HG02970 (cell line): Measurements from ENCODE around the gene ADARB1.

Experiments
- ATAC-seq: cut with Tn5 transposase; IDR thresholded peaks from one replicate; pipeline ENCODE4 v1.9.1; 2021; ENCODE audit warnings: mild to moderate bottlenecking, moderate library complexity, moderate number of reproducible peaks; ENCODE audit not compliant: unreplicated experiment, low FRiP score

The ADARB1 gene

DNA sequence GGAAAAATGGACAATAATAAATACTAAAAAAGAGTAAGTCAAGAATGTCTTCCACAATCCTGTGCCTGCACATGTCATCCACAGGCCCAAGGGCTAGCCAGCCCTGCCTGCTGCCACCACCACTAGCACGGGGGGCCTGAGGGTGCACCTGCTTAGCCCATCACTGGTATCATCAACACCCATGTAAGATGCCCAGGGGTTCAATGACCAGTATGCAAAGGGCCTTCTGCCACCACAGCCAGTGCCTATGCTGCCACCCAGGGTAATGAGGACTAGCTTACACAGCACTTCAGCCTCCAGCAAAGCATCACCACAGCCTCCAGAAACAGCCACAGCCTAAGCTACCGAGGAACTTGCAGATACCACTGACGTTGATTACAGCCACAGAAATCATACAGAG is 167.0 kb downstream of the ADARB1 start:
- no peak for ATAC-seq

- ATAC-seq: no peak
These were observed 169.2 kb downstream of the ADARB1 start for GRCh38 chr21:45243603-45244002.

DNA sequence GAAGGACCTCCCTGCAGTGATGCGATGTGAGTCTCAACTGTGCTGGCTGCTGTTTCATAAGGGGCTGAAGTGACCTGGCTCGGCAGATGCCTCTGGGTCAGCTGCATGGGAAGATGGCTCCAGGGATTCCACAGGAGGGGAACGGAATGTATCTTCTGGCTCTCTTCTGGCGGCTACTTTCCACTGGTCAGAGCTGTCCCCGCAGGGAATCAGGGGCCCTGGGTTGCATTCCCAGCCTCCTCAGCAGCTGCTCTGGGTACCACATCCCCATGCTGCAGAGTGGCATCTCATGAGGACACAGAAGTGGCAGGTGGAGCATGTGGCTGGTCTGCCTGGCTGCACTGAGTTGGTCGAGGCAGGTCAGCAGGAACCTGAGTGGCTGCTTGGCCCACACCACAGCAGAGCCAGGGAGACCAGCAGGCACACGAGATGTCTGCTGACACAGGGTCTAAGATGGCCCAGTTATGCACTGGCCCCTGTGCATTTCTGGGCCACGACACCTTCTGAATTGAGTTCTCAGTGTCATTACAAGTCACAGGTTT is 170.5 kb downstream of the ADARB1 start:
- ATAC-seq: no peak

DNA sequence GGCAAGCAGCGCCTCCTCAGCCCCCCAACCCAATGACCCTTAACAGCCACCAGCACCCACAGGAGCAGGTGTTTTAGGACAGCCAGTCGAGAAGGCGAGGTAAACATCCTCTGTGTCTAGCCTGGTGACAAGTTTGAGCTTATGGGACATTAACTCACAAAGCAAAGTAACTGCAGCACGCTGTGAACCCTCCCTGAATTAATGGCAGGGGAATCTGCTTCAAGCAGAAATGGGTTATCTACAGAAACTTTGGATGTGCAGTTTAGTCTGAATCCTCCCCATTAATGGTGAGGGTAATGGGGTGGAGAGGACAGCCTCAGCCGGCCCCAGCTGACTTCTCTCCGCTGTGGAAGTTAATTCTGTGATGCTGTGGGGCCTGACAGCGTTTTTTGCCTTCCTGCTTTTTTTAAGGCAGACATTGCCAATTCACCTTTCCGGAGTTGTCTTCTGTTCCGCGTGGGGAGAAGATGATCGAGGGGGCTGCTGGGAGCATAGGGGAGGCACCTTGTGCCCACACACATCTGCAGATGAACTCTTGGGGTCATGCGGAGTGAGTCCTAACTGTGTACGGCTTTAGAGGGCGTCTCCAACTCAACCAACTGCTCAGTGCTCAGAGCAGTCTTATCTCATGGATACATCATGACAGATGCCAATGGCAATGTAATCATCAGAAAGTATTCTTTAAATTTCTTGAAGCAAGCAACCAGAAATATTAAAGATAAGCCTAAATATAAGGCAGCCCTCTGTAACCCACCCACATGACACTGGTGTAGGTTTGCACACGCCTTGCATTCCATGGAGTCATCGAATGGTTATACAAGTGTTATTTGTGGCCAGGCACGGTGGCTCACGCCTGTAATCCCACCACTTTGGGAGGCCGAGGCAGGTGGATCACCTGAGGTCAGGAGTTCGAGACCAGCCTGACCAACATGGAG is 172.3 kb downstream of the ADARB1 start:
- no peak for ATAC-seq

DNA sequence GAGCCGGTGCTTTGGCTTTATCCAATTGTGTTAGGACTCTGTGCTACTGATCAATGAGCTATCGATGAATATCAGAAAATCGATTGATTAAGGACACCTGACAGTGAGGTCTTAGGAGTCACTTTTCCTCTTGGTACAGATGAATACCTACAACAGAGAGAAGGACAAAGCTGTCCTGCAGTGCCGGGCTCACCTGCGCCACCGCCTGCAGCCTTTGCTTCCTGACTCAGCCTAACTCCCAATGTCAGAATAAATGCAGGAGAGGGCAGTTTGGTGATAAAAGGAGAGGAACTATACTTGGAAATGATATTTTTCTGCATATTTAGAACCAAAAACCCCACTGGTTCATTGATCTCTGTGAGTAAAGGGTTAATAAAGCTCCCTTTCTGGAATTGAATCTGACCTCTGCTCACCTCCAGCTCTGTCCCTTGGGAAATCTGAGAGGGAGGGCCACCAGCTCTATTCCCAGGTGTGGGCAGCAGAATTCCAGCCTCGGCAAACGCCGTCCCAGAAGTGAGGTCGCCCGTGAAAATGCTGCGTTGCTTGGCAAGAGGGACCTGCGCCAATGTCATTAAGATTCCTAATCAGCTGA is 174.0 kb downstream of the ADARB1 start:
- no peak for ATAC-seq

DNA sequence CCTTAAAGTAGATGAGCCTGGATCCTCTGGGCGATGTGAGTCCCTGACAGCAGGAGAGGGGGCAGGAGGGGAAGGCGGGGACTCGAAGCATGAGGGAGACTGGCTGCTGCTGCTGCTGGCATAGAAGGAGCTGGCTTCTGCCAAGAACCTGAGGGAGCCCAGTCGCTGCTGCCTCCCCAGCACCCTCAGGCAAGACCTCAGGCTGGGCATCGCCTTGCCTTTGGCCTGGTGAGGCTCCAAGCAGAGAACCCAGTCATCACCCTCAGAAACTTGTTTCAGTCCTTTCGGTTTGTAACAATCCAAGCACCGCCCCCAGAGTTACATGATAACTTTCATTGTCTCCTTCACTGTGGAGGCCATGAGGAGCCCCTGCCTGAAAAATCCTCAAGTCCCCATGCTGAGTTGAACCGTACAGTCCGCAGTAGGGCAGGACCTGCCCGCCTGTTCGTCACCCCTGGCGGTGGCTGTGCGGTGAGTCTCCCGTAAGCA is 174.6 kb downstream of the ADARB1 start:
- ATAC-seq: no peak

DNA sequence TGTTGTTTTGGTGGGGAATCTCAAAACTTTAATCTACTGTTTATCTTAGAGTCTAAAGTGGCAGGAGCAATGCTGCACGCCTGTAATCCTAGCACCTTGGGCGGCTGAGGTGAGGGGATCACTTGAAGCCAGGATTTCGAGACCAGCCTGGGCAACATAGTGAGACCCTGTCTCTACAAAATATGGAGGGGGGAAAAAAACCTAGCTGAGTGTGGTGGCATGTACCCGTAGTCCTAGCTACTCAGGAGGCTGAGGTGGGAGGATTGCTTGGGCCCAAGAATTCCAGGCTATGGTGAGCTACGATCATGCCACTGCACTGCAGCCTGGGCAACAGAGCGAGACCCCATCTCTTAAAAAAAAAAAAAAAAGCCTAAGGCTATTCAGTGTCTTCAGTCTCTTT is 175.2 kb downstream of the ADARB1 start:
- ATAC-seq: no peak

- no peak for ATAC-seq
These were observed 175.9 kb downstream of the ADARB1 start for GRCh38 chr21:45250272-45250671.

DNA sequence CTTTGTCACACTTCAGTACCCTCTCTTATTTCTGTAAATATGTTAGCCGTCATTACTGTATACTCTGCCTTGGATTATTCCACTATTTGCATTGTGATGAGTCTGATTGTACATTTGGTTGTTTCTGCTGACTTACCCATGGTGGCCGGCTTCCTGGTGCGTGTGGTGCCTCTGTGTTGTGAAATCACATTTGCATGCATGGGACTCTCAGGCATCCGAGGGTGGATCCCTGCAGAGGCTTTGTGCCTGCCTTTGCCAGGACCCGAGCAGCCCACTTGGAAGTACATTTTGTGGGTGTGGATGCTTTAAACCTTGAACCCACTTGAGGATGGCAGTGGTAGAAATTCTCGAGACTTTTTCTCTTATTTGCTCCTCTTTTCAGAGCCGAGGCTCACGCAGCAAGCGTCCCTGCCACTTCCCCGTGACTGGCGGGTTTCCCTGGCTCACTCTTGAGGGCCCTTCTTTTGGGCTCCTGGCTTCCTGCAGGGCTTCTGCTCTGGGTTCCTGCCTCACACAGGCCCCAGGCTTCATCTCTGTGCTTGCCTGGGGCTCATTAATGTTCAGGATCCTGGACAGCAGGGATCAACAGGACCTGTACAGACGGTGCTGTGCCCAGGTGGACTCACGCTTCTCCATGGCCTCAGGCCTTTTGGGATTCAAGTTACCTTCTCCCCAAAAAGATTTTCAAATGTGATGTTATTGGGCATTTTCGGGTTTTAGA is 176.7 kb downstream of the ADARB1 start:
- ATAC-seq: no peak

- no peak for ATAC-seq
These were observed 177.5 kb downstream of the ADARB1 start for GRCh38 chr21:45251635-45252447.

DNA sequence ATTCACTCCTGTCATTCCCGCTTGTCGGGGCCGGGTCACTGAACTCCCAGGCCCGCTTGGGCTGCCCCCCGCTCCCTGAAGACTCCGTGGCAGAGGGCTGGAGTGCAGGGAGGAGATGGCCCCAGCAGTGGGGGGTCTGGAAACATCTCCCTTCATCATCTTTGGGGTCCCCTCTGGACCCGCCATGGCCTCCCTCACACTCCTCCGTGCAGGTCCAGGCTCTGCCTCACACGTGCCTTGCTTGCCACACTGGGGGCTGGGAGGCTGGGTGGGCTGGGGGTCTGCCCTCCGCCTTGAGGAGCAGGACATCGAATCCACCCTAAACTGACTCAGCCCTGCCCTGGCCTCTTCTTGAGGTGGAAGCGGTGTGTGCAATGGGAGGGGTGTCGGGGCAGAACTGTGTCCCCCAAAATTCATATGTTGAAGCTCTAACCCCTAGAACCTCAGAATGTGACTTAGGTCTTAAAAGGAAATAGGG is 178.1 kb downstream of the ADARB1 start:
- ATAC-seq: no peak

GRCh38 chr21:45253180-45253579 is 178.8 kb downstream of the ADARB1 start:
- no peak for ATAC-seq

DNA sequence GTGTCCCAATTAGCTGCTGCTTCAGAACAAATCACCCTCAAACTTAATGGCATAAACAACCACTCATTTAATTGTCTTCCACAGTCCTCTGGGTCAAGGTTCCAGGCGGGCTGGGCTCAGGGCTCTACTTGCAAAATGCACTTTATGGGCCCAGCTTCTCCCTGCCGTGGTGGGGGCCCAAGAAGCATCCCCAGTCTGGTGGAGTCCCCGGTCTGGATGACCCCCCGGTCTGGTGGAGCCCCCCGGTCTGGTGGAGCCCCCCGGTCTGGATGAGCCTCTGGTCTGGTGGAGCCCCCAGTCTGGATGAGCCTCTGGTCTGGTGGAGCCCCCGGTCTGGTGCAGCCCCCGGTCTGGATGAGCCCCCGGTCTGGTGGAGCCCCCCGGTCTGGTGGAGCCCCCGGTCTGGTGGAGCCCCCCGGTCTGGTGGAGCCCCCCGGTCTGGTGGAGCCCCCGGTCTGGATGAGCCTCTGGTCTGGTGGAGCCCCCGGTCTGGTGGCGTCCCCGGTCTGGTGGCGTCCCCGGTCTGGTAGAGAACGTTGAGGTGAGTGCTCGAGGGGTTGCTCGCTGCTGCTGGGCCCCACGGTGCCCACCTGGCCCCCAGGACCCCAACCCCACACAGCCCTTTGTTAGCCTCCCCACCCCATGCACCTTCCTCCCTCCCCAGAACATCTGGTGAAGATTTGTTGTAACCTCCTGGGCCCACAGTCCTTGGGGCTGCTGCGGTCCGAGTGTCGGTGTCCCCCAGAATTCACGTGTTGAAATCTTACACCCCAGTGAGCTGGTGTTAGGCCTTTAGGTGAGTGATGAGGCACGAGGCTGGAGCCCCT is 179.5 kb downstream of the ADARB1 start:
- ATAC-seq: no peak

GRCh38 chr21:45254460-45254930 is 180.1 kb downstream of the ADARB1 start:
- no peak for ATAC-seq

DNA sequence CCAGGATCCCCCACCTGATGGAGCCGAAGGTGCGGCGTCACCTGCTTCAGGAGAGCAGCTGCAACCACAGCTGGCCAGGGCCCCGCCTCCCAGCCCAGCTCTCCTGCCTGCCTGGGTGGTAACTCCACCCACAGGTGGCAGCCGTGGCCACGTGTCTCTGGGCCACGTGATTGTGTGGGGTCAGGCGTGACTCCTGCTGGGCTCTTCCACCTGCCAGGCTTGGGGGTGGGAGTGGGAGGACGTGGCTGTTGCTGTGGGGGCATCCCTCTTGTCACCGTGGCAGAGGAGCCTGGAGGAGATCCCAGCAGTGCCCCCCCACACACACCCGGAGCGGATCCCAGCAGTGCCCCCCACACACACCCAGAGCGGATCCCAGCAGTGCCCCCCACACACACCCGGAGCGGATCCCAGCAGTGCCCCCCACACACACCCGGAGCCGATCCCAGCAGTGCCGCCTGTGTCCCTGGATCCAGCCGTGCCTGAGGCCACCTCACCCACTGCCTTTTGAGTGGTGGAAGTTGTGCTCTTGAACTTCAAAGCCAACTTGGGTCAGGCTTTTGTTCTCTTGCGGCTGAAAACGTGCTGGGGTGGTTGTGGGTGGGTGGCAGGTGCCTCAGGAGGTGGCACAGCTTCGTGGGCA is 181.1 kb downstream of the ADARB1 start:
- ATAC-seq: no peak

DNA sequence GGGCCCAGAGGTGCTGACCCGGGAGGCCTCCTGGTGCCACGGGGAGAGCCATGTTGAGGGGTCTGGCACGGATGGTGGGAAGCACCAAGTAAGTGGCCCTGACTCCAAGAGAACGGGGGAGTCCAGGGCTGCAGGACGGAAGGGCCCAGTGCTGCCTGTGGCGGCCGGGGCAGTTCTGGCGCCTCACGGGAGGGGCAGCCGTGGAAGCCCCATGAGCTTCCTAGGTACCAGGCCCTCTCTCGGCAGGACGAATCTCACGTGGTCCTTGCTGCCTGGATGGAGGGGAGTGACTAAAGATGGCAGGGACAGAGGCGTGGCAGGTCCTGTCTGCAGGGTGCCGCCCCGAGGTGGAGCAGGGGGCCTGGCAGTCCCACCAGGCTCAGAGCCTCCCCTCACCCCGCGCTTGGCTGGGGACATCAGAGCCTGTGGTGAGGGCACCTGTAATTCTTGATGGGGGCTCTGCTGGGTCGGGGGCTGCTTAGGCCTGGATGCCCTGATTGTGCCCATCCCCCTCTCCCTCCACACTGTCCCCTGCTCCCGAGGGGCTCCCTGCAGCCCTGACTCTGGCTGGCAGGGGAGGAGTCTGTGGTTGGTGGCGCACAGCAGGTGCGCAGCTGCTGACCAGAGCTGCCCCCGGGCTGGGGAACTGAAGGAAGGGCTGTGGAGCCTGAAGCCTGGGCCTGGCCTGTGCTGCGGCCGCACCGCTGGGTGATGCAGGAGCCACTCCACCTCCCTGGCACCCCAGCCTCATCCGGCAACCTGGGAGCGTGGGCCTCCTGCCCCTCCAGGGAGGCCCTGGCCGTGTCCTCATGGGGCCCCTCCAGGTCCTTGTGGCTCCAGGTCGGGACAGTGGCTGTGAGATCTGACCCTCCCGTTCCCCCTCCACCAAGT is 181.9 kb downstream of the ADARB1 start:
- no peak for ATAC-seq

DNA sequence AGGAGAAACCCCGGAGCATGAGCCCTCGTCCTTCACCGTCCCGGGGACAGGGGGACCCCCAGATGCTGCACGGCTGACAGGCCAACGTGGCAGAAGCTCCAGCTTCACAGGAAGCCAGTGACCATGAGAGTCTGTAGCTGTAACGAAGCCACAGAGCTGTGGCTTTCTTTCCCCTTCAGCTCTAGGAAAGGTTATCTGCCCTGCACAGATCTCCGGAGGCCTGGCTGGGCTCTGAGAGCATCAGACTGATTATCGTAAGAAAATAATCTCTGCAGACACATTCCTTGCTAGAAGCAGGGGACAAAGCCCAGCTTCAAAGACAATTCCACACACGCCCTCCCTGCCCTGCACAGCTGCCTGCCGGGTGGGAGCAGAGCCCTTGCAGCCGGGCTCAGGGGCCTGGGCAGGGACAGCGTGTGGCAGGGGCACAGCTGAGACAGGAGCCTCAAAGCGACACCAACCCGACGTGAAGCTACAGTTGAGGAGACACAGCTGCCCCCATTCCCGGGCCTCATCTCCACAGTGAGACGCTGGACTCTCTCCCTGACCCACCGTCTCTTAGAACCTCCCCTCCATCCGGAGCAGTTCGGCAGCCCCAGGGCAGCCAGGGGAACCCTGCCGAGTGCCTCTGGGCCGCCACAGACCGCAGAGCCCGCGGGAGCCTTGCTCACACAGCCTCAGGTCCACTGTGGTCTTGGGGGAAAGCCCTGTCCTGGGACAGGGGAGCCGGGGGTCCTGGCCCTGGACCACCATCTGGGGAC is 182.7 kb downstream of the ADARB1 start:
- ATAC-seq: no peak
